Activated CD4-positive, CD25-positive, alpha-beta regulatory T cell treated with anti-CD3 and anti-CD28 coated beads, Interleukin-2, amount 50 U/mL, for 24 hours (primary cell): ENCODE measurements around the gene CFAP299.

Experiments used
- ATAC-seq, 2 donors: fragments of 150-1000 bp; cut with Tn5 transposase; one replicate each; pipeline ENCODE4 v1.10.0; 2021; ENCODE audit warnings: mild to moderate bottlenecking in 1 of 2, moderate library complexity in 1 of 2

The CFAP299 gene

DNA sequence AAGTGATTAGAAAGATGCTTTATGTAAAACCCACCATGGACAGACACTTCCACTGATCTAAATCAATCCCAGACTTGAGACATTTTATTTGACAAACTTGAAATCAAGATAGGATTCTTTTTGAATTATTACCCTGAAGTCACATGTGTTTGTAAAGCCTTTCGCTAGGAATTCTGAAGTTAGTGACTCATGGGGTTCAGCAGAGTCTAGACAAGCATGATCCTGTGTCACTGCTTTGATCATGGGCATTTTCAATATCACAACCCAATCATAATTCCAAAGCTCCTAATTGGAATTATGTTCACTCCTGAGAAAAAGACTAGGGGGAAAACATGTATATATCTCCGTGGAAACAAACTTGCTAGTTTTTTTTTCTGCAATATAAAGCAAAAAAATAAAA is 627.5 kb downstream of the CFAP299 start:
- no peak for ATAC-seq

DNA sequence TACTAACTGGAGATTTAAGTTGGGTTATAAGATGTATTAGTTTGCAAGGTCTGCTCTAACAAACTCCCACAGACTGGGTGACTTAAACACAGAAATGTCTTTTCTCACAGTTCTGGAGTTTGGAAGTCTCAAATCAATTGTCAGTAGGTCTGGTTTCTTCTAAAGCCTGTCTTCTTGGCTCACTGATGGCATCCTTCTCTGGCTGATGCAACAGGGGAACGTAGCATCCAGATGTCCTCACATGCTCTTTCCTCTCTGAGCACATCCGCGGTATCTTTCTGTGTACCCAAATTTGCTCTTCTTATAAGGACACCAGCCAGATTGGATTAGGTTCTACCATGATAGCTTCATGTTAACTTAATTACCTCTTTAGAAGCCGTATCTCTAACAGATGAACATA is 631.8 kb downstream of the CFAP299 start:
- ATAC-seq = no peak

DNA sequence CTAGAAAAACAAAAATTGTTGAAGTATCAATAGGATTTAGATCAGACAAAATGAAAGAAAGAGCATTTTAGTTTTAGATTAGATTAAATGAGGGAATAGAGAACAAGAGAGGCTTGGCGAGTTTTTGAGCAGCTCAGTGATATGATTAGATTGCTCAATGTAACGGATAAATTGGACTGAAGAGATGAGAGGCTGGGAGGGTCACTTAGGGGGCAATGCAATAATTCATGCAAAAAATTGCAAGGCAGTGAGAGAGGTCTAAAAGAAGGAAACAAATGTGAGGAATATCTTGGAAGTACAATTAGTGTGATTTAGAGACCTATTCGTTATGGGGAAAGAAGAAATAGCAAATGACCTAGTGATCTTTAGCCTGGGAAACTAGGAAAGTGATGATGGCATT is 644.7 kb downstream of the CFAP299 start:
- no peak for ATAC-seq

DNA sequence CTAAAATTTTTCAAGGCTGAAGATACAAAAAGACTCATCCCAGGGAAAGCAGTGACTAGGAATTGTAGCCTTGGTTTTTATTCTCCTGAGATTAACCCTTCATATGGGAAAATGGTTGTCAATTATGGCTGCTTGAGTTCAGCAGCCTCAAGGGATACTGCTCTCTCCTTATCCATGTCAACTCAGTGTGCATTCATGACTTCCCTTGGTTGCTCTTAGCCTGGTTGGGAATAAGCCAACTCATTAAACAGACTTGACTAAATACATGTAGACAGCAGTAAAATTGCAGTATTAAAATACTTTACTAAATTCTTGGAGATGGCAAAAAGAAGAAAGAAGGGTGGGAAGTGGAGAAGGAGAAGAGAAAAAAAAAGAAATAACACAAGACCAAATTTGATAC is 650.5 kb downstream of the CFAP299 start:
- no peak for ATAC-seq

DNA sequence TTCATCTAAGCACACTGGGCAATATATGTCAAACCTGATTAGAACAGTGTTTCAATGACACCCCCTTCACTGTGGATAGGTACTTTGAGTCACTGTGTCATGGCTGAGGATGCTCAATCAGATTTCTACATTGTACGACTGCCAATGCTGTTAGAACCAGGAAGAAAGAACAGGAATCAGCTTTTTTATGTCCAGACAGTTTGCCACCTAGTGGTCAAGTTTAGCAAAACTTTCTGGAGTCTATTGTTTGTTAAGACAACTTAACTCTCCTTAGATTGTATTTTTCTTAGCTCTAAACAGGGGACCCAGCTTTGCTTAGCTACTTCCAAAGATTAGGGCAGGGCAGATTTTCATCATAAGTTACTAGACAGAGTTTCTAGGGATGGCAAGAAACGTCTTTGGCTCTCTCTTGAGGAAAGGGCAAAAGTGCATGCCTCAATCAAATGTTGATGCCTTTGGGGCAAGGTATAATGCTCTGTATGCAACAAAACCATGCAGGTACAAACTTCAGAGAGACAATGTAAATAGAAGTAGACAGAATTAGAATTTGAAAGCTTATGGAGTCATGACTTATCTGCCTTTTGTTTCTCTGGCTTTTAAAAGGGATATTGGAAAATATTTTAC is 654.5 kb downstream of the CFAP299 start:
- peak in 1 of 2 donors; percentile 21 for ATAC-seq

DNA sequence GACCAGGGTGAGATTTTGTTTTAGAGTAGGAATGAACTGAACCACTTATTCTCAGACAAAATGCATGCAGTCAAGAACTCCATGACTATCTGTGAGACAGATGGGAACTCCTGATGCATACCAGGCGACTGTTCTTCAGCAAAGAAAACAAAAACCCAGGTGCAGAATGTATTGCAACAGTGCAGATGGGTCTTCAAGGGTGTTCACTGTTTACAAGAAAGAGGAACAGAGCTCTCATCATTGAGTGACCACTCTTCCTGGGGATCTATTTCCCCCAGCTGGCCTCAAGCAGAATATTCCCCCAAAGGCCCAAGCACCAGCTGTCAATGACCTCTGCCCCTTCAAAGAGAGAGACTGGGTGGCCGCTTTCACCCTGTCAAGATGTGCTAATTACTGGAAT is 655.3 kb downstream of the CFAP299 start:
- no peak for ATAC-seq

DNA sequence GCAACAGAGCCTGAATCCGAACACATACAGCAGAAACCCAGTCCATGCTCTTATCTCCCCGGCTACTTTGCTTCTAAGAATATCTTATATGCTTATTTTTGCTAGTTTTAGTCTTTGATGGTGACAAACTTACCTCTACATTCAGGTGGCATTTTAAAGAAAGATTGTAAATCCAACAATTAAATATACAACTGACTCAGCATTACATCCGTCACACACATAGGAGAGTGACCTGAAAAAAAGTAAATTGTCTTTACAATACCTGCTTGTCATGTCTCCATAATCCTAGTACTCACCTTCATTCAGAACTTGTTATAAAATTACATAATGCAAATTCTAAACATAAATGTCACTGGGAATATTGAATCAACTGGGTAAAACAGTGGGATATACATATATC is 664.4 kb downstream of the CFAP299 start:
- no peak for ATAC-seq

DNA sequence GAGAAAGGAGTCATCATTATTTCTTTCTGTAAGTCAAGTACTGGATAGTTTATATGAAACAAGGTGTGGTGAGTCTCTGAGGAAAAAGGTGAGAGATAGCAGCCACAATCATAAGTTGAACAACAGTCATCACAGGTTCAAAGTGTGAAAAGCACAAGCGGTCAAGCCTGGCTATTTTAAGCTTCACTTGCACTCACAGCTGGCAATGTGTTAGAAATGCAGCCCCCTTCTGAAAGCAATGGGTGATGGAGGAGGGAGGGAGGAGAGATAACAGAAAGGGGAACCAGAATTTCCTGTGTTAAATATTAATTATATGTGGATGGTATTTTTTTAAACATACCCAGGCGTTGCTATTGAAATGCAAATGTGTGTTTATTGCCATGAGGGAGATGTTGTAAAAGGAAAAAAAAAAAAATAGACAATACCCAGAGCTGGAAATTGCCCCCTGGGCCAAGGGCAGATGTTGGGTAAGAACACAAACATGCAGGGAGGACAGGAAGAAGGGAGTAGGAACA is 668.1 kb downstream of the CFAP299 start:
- ATAC-seq = peak in 1 of 2 donors; percentile 10

DNA sequence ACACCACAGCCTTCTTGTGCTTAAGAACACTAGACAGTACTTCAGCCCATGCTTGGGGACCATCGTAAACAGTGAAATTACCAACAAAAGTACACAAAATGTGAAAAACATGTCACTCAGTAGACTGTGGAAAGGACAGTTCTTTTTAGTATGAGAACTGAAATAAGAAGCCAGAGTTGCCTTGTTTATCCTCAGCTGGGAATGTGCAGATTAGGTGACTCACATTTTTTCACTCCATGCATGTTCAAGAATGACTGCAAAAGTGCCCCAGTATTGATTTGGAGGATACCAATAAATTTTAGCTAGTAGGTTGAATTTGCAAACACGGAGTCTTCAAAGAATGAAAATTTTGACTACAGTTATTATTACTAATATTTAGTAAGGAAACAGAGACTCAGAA is 671.9 kb downstream of the CFAP299 start:
- ATAC-seq = no peak
